ENCODE measurements around the gene BMP7.

GRCh38 chr20:57188576-57189079, 77.8 kb downstream of the BMP7 start:
- no peak for TF ChIP-seq EZH2 (IDR thresholded peaks at IDR 0.05; ENCODE audit: borderline replicate concordance, low read length)
- TF ChIP-seq CTCF (conservative IDR thresholded peaks at IDR 0.05 in 1 of 2, IDR thresholded peaks at IDR 0.05 in 1 of 2; ENCODE audit: extremely low read depth in 1 of 2, insufficient read depth in 1 of 2, low read depth in 1 of 2, low read length in 2 of 2) = no peak
